SU-DHL-6 (cell line): Measurements from ENCODE around the gene EXT2.

Experiments used
- CTCF ChIP-seq: fragments of 200-600 bp; sonication (generic); IDR thresholded peaks from one replicate; pipeline ENCODE4 v1.5.1; 2017; ENCODE audit warnings: antibody characterized with exemption, mild to moderate bottlenecking, low read length, moderate library complexity; ENCODE audit not compliant: insufficient read depth, poor library complexity, severe bottlenecking
- EZH2phosphoT487 ChIP-seq: fragments of 200-600 bp; sonication (generic), shearing (Covaris generic); conservative IDR thresholded peaks from 2 replicates; pipeline ENCODE4 v1.6.1; 2018; ENCODE audit warnings: mild to moderate bottlenecking, antibody characterized with exemption, low read length, moderate library complexity, mixed read lengths

- no peak for TF ChIP-seq CTCF
- no peak for TF ChIP-seq EZH2phosphoT487
Measured at GRCh38 chr11:44279483-44279882, 184.0 kb downstream of the EXT2 start.
